Nephron (organoid): ENCODE measurements around the gene AMZ2.
A peak's percentile ranks its signal among the peaks of the same experiment; 100 is the strongest.

Experiments used
- H3K27ac Mint-ChIP-seq, 3 experiments: 2 replicates each; pipeline ENCODE4 v1.8.0; 2020; ENCODE audit warnings: mixed read lengths in 3 of 3, mild to moderate bottlenecking in 2 of 3, moderate library complexity in 1 of 3
- H3K27me3 Mint-ChIP-seq: 2 replicates; pipeline ENCODE4 v1.8.0; 2021; ENCODE audit warnings: low read depth, mild to moderate bottlenecking, moderate library complexity, mixed read lengths
- H3K36me3 Mint-ChIP-seq: 2 replicates; pipeline ENCODE4 v1.8.0; 2020; ENCODE audit warnings: low read depth, mixed read lengths
- H3K4me1 Mint-ChIP-seq: 2 replicates; pipeline ENCODE4 v1.8.0; 2020; ENCODE audit warnings: mixed read lengths
- H3K4me3 Mint-ChIP-seq, 3 experiments: 2 replicates each; pipeline ENCODE4 v1.8.0; 2020; ENCODE audit warnings: mild to moderate bottlenecking in 3 of 3, mixed read lengths in 3 of 3, moderate library complexity in 2 of 3
- H3K9me3 Mint-ChIP-seq: 2 replicates; pipeline ENCODE4 v1.8.0; 2020; ENCODE audit warnings: mixed read lengths
- TF ChIP-seq, protein P1 (sequence below), 3 experiments: fragments of 200-600 bp; sonication (generic); IDR thresholded peaks; one replicate each; pipeline ENCODE4 v1.5.0; 2021; ENCODE audit warnings: antibody characterized with exemption in 3 of 3; ENCODE audit not compliant: unreplicated experiment in 3 of 3

AMZ2 gene

DNA sequence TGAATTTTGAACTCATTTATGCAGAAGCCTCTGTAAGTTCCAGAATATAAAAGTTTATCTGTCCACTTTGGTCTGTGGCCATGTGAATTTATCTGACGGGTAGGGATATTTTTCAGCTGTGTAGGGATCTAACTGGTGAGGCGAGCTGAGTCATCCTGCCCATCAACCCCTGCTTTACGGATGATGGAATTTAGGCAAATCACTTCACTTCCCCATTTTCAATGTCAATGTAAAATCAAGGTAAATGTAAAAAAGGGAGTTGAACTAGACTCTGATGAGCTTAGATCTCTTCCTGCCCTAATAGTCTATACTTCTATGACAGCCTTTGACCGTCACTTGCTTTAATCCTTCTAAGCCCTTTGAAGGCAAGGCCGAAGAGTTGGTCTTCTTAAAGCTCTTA lies 40.5 kb downstream of the AMZ2 start:
- peaks cover 64% of the 10 kb centered on the region for H3K27me3 Mint-ChIP-seq
- no peak overlapping the region for H3K27ac Mint-ChIP-seq
- TF ChIP-seq, protein P1, sequence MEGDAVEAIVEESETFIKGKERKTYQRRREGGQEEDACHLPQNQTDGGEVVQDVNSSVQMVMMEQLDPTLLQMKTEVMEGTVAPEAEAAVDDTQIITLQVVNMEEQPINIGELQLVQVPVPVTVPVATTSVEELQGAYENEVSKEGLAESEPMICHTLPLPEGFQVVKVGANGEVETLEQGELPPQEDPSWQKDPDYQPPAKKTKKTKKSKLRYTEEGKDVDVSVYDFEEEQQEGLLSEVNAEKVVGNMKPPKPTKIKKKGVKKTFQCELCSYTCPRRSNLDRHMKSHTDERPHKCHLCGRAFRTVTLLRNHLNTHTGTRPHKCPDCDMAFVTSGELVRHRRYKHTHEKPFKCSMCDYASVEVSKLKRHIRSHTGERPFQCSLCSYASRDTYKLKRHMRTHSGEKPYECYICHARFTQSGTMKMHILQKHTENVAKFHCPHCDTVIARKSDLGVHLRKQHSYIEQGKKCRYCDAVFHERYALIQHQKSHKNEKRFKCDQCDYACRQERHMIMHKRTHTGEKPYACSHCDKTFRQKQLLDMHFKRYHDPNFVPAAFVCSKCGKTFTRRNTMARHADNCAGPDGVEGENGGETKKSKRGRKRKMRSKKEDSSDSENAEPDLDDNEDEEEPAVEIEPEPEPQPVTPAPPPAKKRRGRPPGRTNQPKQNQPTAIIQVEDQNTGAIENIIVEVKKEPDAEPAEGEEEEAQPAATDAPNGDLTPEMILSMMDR (IDR thresholded peaks at IDR 0.05; ENCODE audit: unreplicated experiment in 3 of 3) = no peak
- no peaks in the 10 kb centered on the region for H3K36me3 Mint-ChIP-seq
- H3K4me3 Mint-ChIP-seq = peak overlapping the region in 1 of 3 experiments; percentile 70
- H3K9me3 Mint-ChIP-seq = no peaks in the 10 kb centered on the region
- H3K4me1 Mint-ChIP-seq = peaks cover 11% of the 10 kb centered on the region

DNA sequence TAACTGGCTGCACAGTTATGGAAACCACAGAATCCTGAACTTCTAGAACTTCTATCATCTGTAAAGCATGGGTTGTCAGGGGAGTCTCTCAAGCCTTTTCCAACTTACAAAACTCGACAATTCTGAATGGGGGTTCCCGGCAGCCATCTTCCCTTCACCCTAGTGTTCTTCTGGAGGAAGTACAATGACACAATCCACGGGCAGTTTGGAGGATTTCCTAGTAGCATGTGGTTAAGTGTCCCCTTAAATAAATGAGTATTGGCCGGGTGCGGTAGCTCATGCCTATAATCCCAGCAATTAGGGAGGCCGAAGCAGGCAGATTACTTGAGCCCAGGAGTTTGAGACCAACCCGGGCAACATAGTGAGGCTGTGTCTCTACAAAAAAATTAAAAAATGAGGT lies 41.0 kb downstream of the AMZ2 start:
- peak overlapping the region; percentile 56 to 70 (median 56) for H3K4me3 Mint-ChIP-seq
- TF ChIP-seq, protein P1 (IDR thresholded peaks at IDR 0.05; ENCODE audit: unreplicated experiment in 3 of 3) = no peak
- H3K27me3 Mint-ChIP-seq = peaks cover 66% of the 10 kb centered on the region
- no peak overlapping the region for H3K27ac Mint-ChIP-seq
- H3K9me3 Mint-ChIP-seq = no peaks in the 10 kb centered on the region
- H3K36me3 Mint-ChIP-seq = no peaks in the 10 kb centered on the region
- peaks cover 11% of the 10 kb centered on the region for H3K4me1 Mint-ChIP-seq

DNA sequence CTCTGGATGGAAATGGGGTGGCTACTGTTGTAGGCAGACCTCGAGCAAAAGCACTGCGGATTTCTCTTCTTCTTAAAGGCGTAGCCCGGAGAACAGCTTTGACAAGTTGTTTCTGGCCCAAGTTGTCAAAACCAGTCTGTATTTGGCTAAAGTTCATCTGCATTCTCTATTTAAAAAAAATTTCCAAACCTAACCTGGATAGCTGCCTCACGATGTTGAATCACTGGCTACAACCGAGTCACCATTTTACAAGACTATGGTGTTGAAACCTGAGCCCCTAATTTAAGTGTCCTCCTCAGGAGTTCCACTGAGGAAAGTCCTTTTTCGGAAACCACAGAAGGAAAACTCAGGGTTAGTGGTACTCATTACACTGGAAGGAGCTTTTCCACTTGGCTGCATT lies 41.6 kb downstream of the AMZ2 start:
- Mint-ChIP-seq H3K36me3 (no peaks in the 10 kb centered on the region), H3K27ac (no peak overlapping the region), H3K9me3 (no peaks in the 10 kb centered on the region), H3K4me3 (peak overlapping the region; percentile 56 to 89 (median 88)), H3K27me3 (peaks cover 73% of the 10 kb centered on the region), H3K4me1 (peaks cover 11% of the 10 kb centered on the region)
- TF ChIP-seq, protein P1 (IDR thresholded peaks at IDR 0.05; ENCODE audit: unreplicated experiment in 3 of 3) = no peak

DNA sequence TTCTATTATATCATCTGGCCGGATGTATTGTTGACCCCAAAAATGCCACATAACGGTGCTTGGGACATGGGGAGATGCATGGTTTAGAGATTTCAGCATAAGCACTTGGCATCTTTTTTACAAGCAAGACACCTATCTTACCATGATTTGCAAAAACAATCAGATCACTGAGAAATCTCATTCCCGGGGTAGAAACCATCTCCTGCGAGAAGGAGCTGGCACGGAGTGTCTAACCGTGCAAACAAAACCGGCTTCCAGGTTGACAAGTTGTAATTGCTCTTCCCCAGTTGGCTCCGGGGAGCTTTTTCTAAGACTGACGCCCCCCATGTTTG lies 42.1 kb downstream of the AMZ2 start:
- Mint-ChIP-seq H3K4me1 (peaks cover 11% of the 10 kb centered on the region), H3K36me3 (no peaks in the 10 kb centered on the region), H3K4me3 (peak overlapping the region; percentile 18 to 89 (median 88)), H3K9me3 (no peaks in the 10 kb centered on the region), H3K27me3 (peaks cover 77% of the 10 kb centered on the region), H3K27ac (no peak overlapping the region)
- TF ChIP-seq, protein P1 (IDR thresholded peaks at IDR 0.05; ENCODE audit: unreplicated experiment in 3 of 3) = no peak

DNA sequence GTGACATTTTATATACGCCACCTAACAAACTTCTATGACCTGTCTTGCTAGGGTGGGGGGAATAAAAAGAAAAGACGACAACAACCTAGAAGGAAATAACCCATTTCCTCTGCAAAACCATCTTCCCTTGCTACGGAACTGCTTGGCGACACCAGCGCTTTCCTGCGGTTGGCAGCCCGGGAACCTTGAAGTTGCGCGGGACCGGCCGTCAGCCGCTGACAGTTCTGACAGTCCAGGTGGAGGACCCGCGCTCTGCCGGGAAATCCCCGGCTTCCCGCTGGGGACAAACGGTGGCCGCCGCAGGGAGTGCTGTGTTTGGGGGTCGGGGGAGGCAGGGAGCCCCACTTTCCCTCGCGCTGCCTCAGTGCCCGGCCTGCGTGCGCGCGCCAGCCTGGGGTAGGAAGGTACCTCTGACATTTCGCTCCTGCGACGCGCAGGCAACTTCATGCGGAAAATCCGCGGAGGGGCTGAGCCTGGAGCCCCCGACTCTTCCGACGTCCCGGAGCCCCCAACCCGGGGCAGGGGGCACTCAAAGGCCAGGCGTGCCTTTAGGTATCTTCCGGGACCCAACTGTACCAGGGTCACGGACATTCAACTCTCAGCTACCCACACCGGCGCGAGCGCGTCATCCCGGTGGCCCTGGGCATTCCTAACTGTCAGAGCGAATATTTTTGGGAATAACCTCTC lies 42.6 kb downstream of the AMZ2 start:
- peaks cover 11% of the 10 kb centered on the region for H3K4me1 Mint-ChIP-seq
- TF ChIP-seq, protein P1 (IDR thresholded peaks at IDR 0.05; ENCODE audit: unreplicated experiment in 3 of 3) = no peak
- H3K9me3 Mint-ChIP-seq = no peaks in the 10 kb centered on the region
- H3K27me3 Mint-ChIP-seq = peaks cover 80% of the 10 kb centered on the region
- no peak overlapping the region for H3K27ac Mint-ChIP-seq
- H3K4me3 Mint-ChIP-seq = peak overlapping the region; percentile 84 to 89 (median 88)
- no peaks in the 10 kb centered on the region for H3K36me3 Mint-ChIP-seq
